H1 (cell line): Measurements from ENCODE around the gene HOXB3. TPM values are rescaled to one million over a fixed set of nuclear protein-coding genes. Genes with fewer than 3 reads are reported as not detected.

Experiments used
- CTCF ChIA-PET: fragments of 300-600 bp; sonication (Branson Sonifier 250); formaldehyde crosslinking; loops from one replicate; lab custom pipeline; 2021; ENCODE audit not compliant: partially characterized antibody; lab: Charles Lee
- POLR2A ChIA-PET: fragments of 300-600 bp; sonication (Branson Sonifier 250); formaldehyde crosslinking; loops from one replicate; lab custom pipeline; 2021; ENCODE audit warnings: inconsistent platforms; ENCODE audit not compliant: partially characterized antibody; lab: Charles Lee
- DNase-seq, 2 experiments: peaks; one replicate each; pipeline versions ENCODE4 v3.0.0 to v3.0.0-alpha.2; 2010 to 2022; ENCODE audit warnings: low spot score in 2 of 2, low read depth in 1 of 2, mixed read lengths in 1 of 2
- FAIRE-seq: peaks from 2 replicates; lab custom pipeline; 2011; peaks lifted over from hg19 to GRCh38; lab: Jason Lieb, UNC
- H2AFZ ChIP-seq: 2 replicates; pipeline ENCODE4 v1.8.1; 2012; ENCODE audit warnings: low read length, inconsistent platforms
- H2AK5ac ChIP-seq: 2 replicates; pipeline ENCODE4 v1.6.1; 2013; ENCODE audit warnings: low read depth, low read length
- H2BK120ac ChIP-seq: replicated peaks from 2 replicates; pipeline ENCODE3; 2013; ENCODE audit warnings: low read depth, low read length, inconsistent platforms
- H2BK12ac ChIP-seq: 2 replicates; pipeline ENCODE4 v1.6.1; 2013; ENCODE audit warnings: low read depth, low read length
- H2BK15ac ChIP-seq: 2 replicates; pipeline ENCODE4 v1.6.1; 2013; ENCODE audit warnings: low read length
- H2BK20ac ChIP-seq: 2 replicates; pipeline ENCODE4 v1.6.1; 2013; ENCODE audit warnings: low read length
- H2BK5ac ChIP-seq: 2 replicates; pipeline ENCODE4 v1.6.1; 2013; ENCODE audit warnings: low read depth, low read length
- H3K14ac ChIP-seq: 2 replicates; pipeline ENCODE4 v1.6.1; 2013; ENCODE audit warnings: inconsistent platforms; ENCODE audit not compliant: insufficient read length
- H3K18ac ChIP-seq: 2 replicates; pipeline ENCODE4 v1.6.1; 2013; ENCODE audit warnings: low read length; ENCODE audit errors: extremely low read depth
- H3K23ac ChIP-seq: 2 replicates; pipeline ENCODE4 v1.6.1; 2013; ENCODE audit warnings: inconsistent platforms; ENCODE audit not compliant: insufficient read length
- H3K23me2 ChIP-seq: 2 replicates; pipeline ENCODE4 v1.6.1; 2013; ENCODE audit warnings: low read depth, low read length
- H3K27ac ChIP-seq: 2 replicates; pipeline ENCODE4 v1.6.1; 2011; ENCODE audit warnings: low read depth, low read length, inconsistent platforms
- H3K27me3 ChIP-seq, 4 experiments: replicated peaks in 1 of 4; 1 replicate in 1 of 4; 2 replicates in 3 of 4; pipeline versions ENCODE4 v1.6.1 to v1.8.1; 2011 to 2013; ENCODE audit warnings: low read length in 3 of 4, mild to moderate bottlenecking in 3 of 4, inconsistent platforms in 2 of 4, mixed read lengths in 2 of 4, moderate library complexity in 1 of 4; ENCODE audit not compliant: control insufficient read depth in 3 of 4, insufficient read depth in 3 of 4; ENCODE audit errors: extremely low read depth in 1 of 4
- H3K36me3 ChIP-seq, 4 experiments: 2 replicates each; pipeline versions ENCODE4 v1.6.1 to v1.8.1; 2011 to 2013; ENCODE audit warnings: mild to moderate bottlenecking in 4 of 4, low read length in 3 of 4, moderate library complexity in 2 of 4, control low read depth in 1 of 4, inconsistent platforms in 1 of 4; ENCODE audit not compliant: insufficient read depth in 4 of 4, control insufficient read depth in 2 of 4
- H3K4ac ChIP-seq: replicated peaks from 2 replicates; pipeline ENCODE3; 2013; ENCODE audit warnings: low read length, low read depth, mixed read lengths, inconsistent platforms; ENCODE audit not compliant: insufficient read length
- H3K4me1 ChIP-seq, 4 experiments: replicated peaks in 1 of 4; 1 replicate in 1 of 4; 2 replicates in 3 of 4; pipeline versions ENCODE4 v1.6.1 to v1.8.1; 2011 to 2013; ENCODE audit warnings: low read length in 3 of 4, inconsistent platforms in 2 of 4, mixed read lengths in 1 of 4; ENCODE audit not compliant: insufficient read depth in 4 of 4, control insufficient read depth in 3 of 4
- H3K4me2 ChIP-seq, 2 experiments: 2 replicates each; pipeline versions ENCODE4 v1.6.1 to v1.8.1; 2011 to 2013; ENCODE audit warnings: low read depth in 2 of 2, low read length in 2 of 2, control low read depth in 1 of 2, inconsistent platforms in 1 of 2, mild to moderate bottlenecking in 1 of 2; ENCODE audit not compliant: insufficient read depth in 1 of 2
- H3K4me3 ChIP-seq, 4 experiments: fragments of 200-600, 300-600 bp in 1 of 4; sonication (generic), shearing (Covaris generic), sonication (Bioruptor Twin) in 1 of 4; 2 replicates each; pipeline versions ENCODE4 v1.5.1 to v1.8.1; 2011 to 2016; ENCODE audit warnings: low read length in 4 of 4, low read depth in 3 of 4, control low read depth in 2 of 4, inconsistent platforms in 2 of 4, mild to moderate bottlenecking in 2 of 4, mixed read lengths in 1 of 4, moderate library complexity in 1 of 4; ENCODE audit not compliant: insufficient read depth in 2 of 4; ENCODE audit errors: extremely low read depth in 1 of 4
- H3K56ac ChIP-seq: replicated peaks from 2 replicates; pipeline ENCODE3; 2013; ENCODE audit warnings: low read depth, mild to moderate bottlenecking, mixed read lengths, low read length, inconsistent platforms; ENCODE audit not compliant: insufficient read length
- H3K79me1 ChIP-seq: 2 replicates; pipeline ENCODE4 v1.6.1; 2013; ENCODE audit warnings: low read depth, low read length, control low read depth
- H3K79me2 ChIP-seq, 2 experiments: 2 replicates each; pipeline versions ENCODE4 v1.6.1 to v1.8.1; 2012 to 2013; ENCODE audit warnings: low read length in 2 of 2, mild to moderate bottlenecking in 2 of 2, inconsistent platforms in 1 of 2; ENCODE audit not compliant: insufficient read depth in 2 of 2, control insufficient read depth in 1 of 2
- H3K9ac ChIP-seq, 4 experiments: replicated peaks in 1 of 4; 1 replicate in 1 of 4; 2 replicates in 3 of 4; pipeline versions ENCODE4 v1.6.1 to v1.8.1; 2011 to 2013; ENCODE audit warnings: low read depth in 3 of 4, low read length in 3 of 4, control low read depth in 2 of 4, mild to moderate bottlenecking in 2 of 4, moderate library complexity in 2 of 4, inconsistent platforms in 1 of 4; ENCODE audit errors: extremely low read depth in 1 of 4
- H3K9me3 ChIP-seq, 2 experiments: 2 replicates each; pipeline versions ENCODE4 v1.6.1 to v1.8.1; 2012 to 2013; ENCODE audit warnings: mild to moderate bottlenecking in 2 of 2, moderate library complexity in 2 of 2, control low read depth in 1 of 2, inconsistent platforms in 1 of 2, low read depth in 1 of 2, low read length in 1 of 2, mixed read lengths in 1 of 2; ENCODE audit not compliant: insufficient read depth in 2 of 2
- H4K20me1 ChIP-seq, 2 experiments: replicated peaks in 1 of 2; 2 replicates each; pipeline versions ENCODE3 to v1.8.1; 2011 to 2013; ENCODE audit warnings: inconsistent platforms in 2 of 2, low read length in 2 of 2, mild to moderate bottlenecking in 1 of 2; ENCODE audit not compliant: insufficient read depth in 2 of 2, control insufficient read depth in 1 of 2
- H4K5ac ChIP-seq: 2 replicates; pipeline ENCODE4 v1.6.1; 2013; ENCODE audit warnings: low read length, low read depth, mixed read lengths, inconsistent platforms; ENCODE audit not compliant: insufficient read length
- H4K8ac ChIP-seq: 2 replicates; pipeline ENCODE4 v1.8.0; 2013; ENCODE audit warnings: mild to moderate bottlenecking, moderate library complexity, low read length, inconsistent platforms; ENCODE audit not compliant: insufficient read depth; ENCODE audit errors: extremely low read depth
- H4K91ac ChIP-seq: replicated peaks from 2 replicates; pipeline ENCODE3; 2013; ENCODE audit warnings: low read length, mixed read lengths, inconsistent platforms; ENCODE audit not compliant: insufficient read length
- ASH2L ChIP-seq: fragments of 200-600, 300-600 bp; sonication (generic); IDR thresholded peaks from one replicate; pipeline ENCODE4 v1.7.1; 2017; ENCODE audit warnings: low read length
- CBX8 ChIP-seq: fragments of 300-800, 300-1000 bp; sonication (generic); IDR thresholded peaks from 2 replicates; pipeline ENCODE4 v1.7.1; 2016; ENCODE audit warnings: low read depth, low read length, borderline replicate concordance
- EZH2 ChIP-seq: fragments of 200-600 bp; sonication (generic); IDR thresholded peaks from 2 replicates; pipeline ENCODE4 v1.7.1; 2012; ENCODE audit warnings: low read depth, mild to moderate bottlenecking, moderate library complexity, low read length, inconsistent platforms; ENCODE audit not compliant: severe bottlenecking
- RAD21 ChIP-seq, 2 experiments: IDR thresholded peaks in 1 of 2; conservative IDR thresholded peaks in 1 of 2; 2 replicates each; pipeline ENCODE4 v1.6.1; 2011; ENCODE audit warnings: low read depth in 2 of 2, low read length in 2 of 2, improper control_type of control experiment in 1 of 2, inconsistent platforms in 1 of 2, mild to moderate bottlenecking in 1 of 2, moderate library complexity in 1 of 2
- RNF2 ChIP-seq: fragments of 200-900, 300-1000 bp; sonication (generic); IDR thresholded peaks from 2 replicates; pipeline ENCODE4 v1.7.1; 2016; ENCODE audit warnings: borderline replicate concordance, low read depth, mild to moderate bottlenecking, antibody characterized with exemption, low read length; ENCODE audit not compliant: poor library complexity, severe bottlenecking; ENCODE audit errors: missing control alignments
- SUZ12 ChIP-seq: fragments of 200-600 bp; sonication (generic); IDR thresholded peaks from 2 replicates; pipeline ENCODE4 v1.6.1; 2012; ENCODE audit warnings: mild to moderate bottlenecking, inconsistent platforms, low read length, moderate library complexity, mixed read lengths
- WGBS, 2 experiments: shearing (Covaris generic) in 1 of 2; methylation state at CpG; one replicate each; pipeline versions ENCODE4 v1.1.6 to v1.1.7; 2013 to 2015; ENCODE audit warnings: low lambda C conversion rate in 2 of 2, mixed read lengths in 2 of 2, inconsistent platforms in 1 of 2, low coverage in 1 of 2, missing lambda C conversion rate in 1 of 2; ENCODE audit not compliant: insufficient replicate concordance in 2 of 2, insufficient coverage in 1 of 2, insufficient read length in 1 of 2; ENCODE audit errors: extremely low coverage in 1 of 2, missing lambda C conversion rate in 1 of 2; 5-methylcytosine and 5-hydroxymethylcytosine counted together
- polyA plus RNA-seq, 7 experiments: library from polyadenylated mRNA; depleted of rRNA in 3 of 7; stranded (reverse) in 5 of 7; unstranded in 2 of 7; fragments of >200 nt in 5 of 7; fragments of 200-250 nt in 2 of 7; gene quantifications; 1 replicate in 5 of 7; 2 replicates in 1 of 7; 4 replicates in 1 of 7; pipeline versions ENCODE4 v1.2.1 to v1.2.3, GENCODE V29; 2011 to 2013; ENCODE audit warnings: missing spikeins in 2 of 7, mixed read lengths in 2 of 7
- total RNA-seq: library from RNA; stranded (reverse); fragmentation: NEBNext Ultra II Directional; extraction: Animal tissue kit (Norgen Biotek cat#: 25700); gene quantifications from 2 replicates; pipeline ENCODE4 v1.2.1, GENCODE V29; 2021

The HOXB3 gene
- total and polyA plus RNA-seq, 2 of the 8 experiments (the other 6 are each of a cell fraction or from before 2014, with no cell fraction given): not detected

DNA sequence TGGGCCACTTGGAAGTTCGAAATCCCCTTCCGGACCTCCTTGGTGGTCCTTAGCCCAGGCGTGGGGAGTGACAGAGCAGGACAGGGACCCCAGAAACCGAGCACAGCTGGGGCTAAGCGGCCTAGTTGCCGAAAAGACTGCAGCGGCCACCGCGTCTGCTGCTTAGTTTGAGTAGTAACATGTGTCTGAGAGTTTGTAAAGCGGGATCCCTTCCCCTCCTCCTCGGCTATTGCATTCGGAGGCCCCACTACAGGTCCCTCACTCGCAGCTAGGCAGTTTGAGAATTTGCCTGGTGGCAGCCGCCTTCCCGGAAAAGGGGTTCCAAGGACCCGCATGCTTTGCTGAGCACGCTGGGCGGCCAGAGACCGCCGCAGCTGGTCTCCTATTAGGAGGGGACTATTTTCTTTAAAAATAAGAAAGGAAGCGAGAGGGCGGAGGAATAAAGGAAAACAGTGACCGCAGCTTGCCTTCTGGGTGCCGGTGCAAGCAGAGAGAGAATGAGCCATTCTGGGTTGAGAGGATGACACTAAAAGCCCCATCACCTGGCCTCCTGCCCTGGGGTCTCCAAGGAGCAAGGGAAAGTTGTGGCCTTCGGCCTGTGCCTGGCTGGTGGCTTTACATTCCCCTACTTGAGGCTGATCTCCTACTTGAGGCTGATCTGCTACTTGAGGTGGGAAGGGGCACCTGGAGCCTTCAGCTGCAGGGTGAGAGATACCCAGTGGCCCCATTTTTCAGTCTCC, 4.7 kb upstream of the HOXB3 start:
- H3K4me1 ChIP-seq: peaks cover 0 to 12% (median 4%) of the 10 kb centered on the region in 4 experiments; a peak in 5 of 7 replicates
- H2BK15ac ChIP-seq: no peak overlapping the region
- no peaks in the 10 kb centered on the region; a peak in 1 of 8 replicates for H3K36me3 ChIP-seq
- no peak overlapping the region for H4K8ac ChIP-seq
- H3K9ac ChIP-seq: no peak overlapping the region
- H3K4ac ChIP-seq: no peak overlapping the region
- no peak overlapping the region for H3K14ac ChIP-seq
- ChIA-PET CTCF (interaction anchor here (0.6 to 7.0 kb wide), 19 partner anchors 16 to 747 kb away, joined by 3 to 53 read pairs (median 4); no protein-coding TSS in a partner anchor), POLR2A (no interaction called here)
- H3K79me1 ChIP-seq: no peaks in the 10 kb centered on the region
- no peak overlapping the region for H4K5ac ChIP-seq
- 19% methylated on average over 25 of the region's 25 CpGs; no CpG with 5 or more reads in 1 of the 2 experiments for WGBS, 2 experiments
- no peak overlapping the region; the same call in 1 of the 2 replicates for H3K18ac ChIP-seq
- no peaks in the 10 kb centered on the region for H3K79me2 ChIP-seq
- H2AFZ ChIP-seq: no peak overlapping the region
- H2BK12ac ChIP-seq: peak overlapping the region; percentile 27; the same call in 1 of the 2 replicates
- H3K23me2 ChIP-seq: no peaks in the 10 kb centered on the region; the same call in 1 of the 2 replicates
- no peak overlapping the region for H3K56ac ChIP-seq
- H3K9me3 ChIP-seq: no peaks in the 10 kb centered on the region; a peak in 1 of 4 replicates
- DNase-seq: no peak
- H2AK5ac ChIP-seq: 0 out of 2 replicates have a peak overlapping the region, but pooled peaks have one; percentile 19
- H4K91ac ChIP-seq: no peak overlapping the region
- H2BK5ac ChIP-seq: no peak overlapping the region
- no peak overlapping the region for H2BK120ac ChIP-seq
- H2BK20ac ChIP-seq: no peak overlapping the region
- TF ChIP-seq ASH2L: no peak
- peak; percentile 98 for TF ChIP-seq EZH2
- no peak for TF ChIP-seq RAD21 (IDR thresholded peaks at IDR 0.05 in 1 of 2, conservative IDR thresholded peaks at IDR 0.05 in 1 of 2; ENCODE audit: low read depth in 2 of 2, low read length in 2 of 2)
- peak; percentile 95 for TF ChIP-seq SUZ12
- peak; percentile 75 for TF ChIP-seq RNF2
- peak; percentile 90; the same call in 1 of the 2 replicates for TF ChIP-seq CBX8
- peak overlapping the region in 1 of 2 experiments; percentile 45; a peak in 2 of 4 replicates for H3K4me2 ChIP-seq
- peaks cover 96 to 100% (median 99%) of the 10 kb centered on the region in 4 experiments for H3K27me3 ChIP-seq
- H3K4me3 ChIP-seq: no peak overlapping the region
- H4K20me1 ChIP-seq: peaks cover 40 to 51% of the 10 kb centered on the region in 2 experiments
- no peak overlapping the region for H3K27ac ChIP-seq
- no peak overlapping the region for H3K23ac ChIP-seq
- FAIRE-seq: no peak
